ENCODE data around the gene SMYD2. TPM values are rescaled to one million over a fixed set of nuclear protein-coding genes. Genes with fewer than 3 reads are reported as not detected.

The SMYD2 gene
- total and polyA plus RNA-seq, 10 of the 15 experiments (the other 5 are each of a cell fraction or from before 2014, with no cell fraction given): 8.3 to 55.7 (median 26.4) TPM

DNA sequence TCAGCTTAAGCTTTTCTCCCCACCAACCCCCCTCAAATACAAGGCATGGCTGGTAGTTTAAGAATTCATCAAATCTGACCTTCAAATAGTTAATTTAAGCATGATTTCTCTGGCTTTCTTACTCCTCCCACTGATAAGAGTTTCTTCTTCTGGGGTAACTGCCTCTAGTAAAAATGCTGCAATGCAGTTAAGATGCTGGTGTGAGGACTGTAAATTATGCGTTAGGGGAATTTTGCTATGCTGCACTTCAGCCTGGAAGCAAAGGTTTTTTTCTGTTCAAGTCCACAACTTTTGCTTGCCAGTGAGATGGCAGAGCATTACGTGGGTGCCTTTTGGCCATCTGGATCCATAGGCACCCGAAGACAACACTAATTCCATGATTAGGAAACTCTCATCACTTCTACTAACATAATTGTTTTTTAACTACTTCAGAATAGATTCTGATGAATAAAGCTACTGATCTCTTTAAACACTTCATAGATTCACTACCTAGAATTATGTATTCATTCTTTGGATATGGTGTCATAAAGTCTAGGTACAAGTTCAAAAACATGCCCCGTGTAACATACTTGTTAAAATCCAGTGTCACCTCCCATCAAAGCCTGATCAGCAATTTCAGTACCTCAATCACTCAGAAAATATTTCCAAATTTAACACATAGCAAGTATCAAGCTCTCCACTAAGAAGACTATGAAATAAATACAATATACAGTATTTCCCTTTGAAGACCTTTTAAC is 8.8 kb upstream of the SMYD2 start:
- ATAC-seq (no peak), FAIRE-seq (no peak), DNase-seq (ENCODE audit: low read depth, low spot score) (no peak)
- Histone ChIP-seq H3K27me3 (replicated peaks in 1 of 2; ENCODE audit: control insufficient read depth in 2 of 2, insufficient read depth in 2 of 2, low read length in 1 of 2) (no peaks in the 10 kb centered on the region; a peak in 1 of 4 replicates), H3K9me3 (replicated peaks; ENCODE audit: control insufficient read depth, insufficient read depth, low read length) (no peaks in the 10 kb centered on the region; the same call in 2 of the 3 replicates), H3K4me2 (ENCODE audit: control insufficient read depth, insufficient read depth) (no peak overlapping the region), H3K9ac (ENCODE audit: control insufficient read depth, insufficient read depth, low read length) (no peak overlapping the region), H3K4me1 (ENCODE audit: control insufficient read depth, insufficient read depth, low read length) (no peaks in the 10 kb centered on the region), H3K79me2 (ENCODE audit: control insufficient read depth, insufficient read depth, low read length) (no peaks in the 10 kb centered on the region), H3K4me3 (no peak overlapping the region), H3K36me3 (ENCODE audit: control insufficient read depth in 2 of 2, insufficient read depth in 2 of 2, low read length in 1 of 2) (no peaks in the 10 kb centered on the region), H2AFZ (ENCODE audit: control insufficient read depth, low read depth, low read length) (no peak overlapping the region), H3K27ac (ENCODE audit: control insufficient read depth, insufficient read depth) (no peak overlapping the region), H4K20me1 (ENCODE audit: control insufficient read depth, insufficient read depth) (no peaks in the 10 kb centered on the region)
- ChIA-PET SMC1A (ENCODE audit: uncharacterized antibody, unreplicated experiment) (interaction anchor here (0.8 to 5.0 kb wide), 3 partner anchors 11 to 55 kb away, joined by 4 to 52 read pairs (median 21); no protein-coding TSS in a partner anchor), CTCF (interaction anchor here (1.1 to 5.3 kb wide), 6 partner anchors 11 to 333 kb away, joined by 3 to 91 read pairs (median 5); no protein-coding TSS in a partner anchor), POLR2A (no interaction called here), RAD21 (ENCODE audit: unreplicated experiment) (interaction anchor here (0.8 to 2.1 kb wide), 3 partner anchors 49 to 60 kb away, joined by 4 to 6 read pairs (median 5); no protein-coding TSS in a partner anchor)
- intact Hi-C loops (cut with micrococcal nuclease; ENCODE audit: unreplicated experiment): no loop called here
- in situ Hi-C loops (cut with MboI): no loop called here
- 22% methylated on average over 4 of the region's 4 CpGs for WGBS (ENCODE audit: insufficient coverage, insufficient replicate concordance, low lambda C conversion rate, missing lambda C conversion rate)
- BruUV-seq (replicated peaks): no TSS peak
- TF ChIP-seq, protein P1, sequence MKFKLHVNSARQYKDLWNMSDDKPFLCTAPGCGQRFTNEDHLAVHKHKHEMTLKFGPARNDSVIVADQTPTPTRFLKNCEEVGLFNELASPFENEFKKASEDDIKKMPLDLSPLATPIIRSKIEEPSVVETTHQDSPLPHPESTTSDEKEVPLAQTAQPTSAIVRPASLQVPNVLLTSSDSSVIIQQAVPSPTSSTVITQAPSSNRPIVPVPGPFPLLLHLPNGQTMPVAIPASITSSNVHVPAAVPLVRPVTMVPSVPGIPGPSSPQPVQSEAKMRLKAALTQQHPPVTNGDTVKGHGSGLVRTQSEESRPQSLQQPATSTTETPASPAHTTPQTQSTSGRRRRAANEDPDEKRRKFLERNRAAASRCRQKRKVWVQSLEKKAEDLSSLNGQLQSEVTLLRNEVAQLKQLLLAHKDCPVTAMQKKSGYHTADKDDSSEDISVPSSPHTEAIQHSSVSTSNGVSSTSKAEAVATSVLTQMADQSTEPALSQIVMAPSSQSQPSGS (IDR thresholded peaks at IDR 0.05; ENCODE audit: low read length): no peak
- TF ChIP-seq MTA3 (IDR thresholded peaks at IDR 0.05; ENCODE audit: borderline replicate concordance, low read length) (no peak), SUZ12 (IDR thresholded peaks at IDR 0.05; ENCODE audit: unreplicated experiment) (no peak), BRCA1 (IDR thresholded peaks at IDR 0.05; ENCODE audit: low read depth, low read length) (no peak), SUPT20H (IDR thresholded peaks at IDR 0.05; ENCODE audit: borderline replicate concordance, control insufficient read depth, low read depth, low read length) (no peak), IKZF1 (conservative IDR thresholded peaks at IDR 0.05) (no peak), HDAC2 (IDR thresholded peaks at IDR 0.05) (no peak)
- TF ChIP-seq, protein P2, sequence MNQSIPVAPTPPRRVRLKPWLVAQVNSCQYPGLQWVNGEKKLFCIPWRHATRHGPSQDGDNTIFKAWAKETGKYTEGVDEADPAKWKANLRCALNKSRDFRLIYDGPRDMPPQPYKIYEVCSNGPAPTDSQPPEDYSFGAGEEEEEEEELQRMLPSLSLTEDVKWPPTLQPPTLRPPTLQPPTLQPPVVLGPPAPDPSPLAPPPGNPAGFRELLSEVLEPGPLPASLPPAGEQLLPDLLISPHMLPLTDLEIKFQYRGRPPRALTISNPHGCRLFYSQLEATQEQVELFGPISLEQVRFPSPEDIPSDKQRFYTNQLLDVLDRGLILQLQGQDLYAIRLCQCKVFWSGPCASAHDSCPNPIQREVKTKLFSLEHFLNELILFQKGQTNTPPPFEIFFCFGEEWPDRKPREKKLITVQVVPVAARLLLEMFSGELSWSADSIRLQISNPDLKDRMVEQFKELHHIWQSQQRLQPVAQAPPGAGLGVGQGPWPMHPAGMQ (IDR thresholded peaks at IDR 0.05; ENCODE audit: borderline replicate concordance): no peak
- TF ChIP-seq, protein P3, sequence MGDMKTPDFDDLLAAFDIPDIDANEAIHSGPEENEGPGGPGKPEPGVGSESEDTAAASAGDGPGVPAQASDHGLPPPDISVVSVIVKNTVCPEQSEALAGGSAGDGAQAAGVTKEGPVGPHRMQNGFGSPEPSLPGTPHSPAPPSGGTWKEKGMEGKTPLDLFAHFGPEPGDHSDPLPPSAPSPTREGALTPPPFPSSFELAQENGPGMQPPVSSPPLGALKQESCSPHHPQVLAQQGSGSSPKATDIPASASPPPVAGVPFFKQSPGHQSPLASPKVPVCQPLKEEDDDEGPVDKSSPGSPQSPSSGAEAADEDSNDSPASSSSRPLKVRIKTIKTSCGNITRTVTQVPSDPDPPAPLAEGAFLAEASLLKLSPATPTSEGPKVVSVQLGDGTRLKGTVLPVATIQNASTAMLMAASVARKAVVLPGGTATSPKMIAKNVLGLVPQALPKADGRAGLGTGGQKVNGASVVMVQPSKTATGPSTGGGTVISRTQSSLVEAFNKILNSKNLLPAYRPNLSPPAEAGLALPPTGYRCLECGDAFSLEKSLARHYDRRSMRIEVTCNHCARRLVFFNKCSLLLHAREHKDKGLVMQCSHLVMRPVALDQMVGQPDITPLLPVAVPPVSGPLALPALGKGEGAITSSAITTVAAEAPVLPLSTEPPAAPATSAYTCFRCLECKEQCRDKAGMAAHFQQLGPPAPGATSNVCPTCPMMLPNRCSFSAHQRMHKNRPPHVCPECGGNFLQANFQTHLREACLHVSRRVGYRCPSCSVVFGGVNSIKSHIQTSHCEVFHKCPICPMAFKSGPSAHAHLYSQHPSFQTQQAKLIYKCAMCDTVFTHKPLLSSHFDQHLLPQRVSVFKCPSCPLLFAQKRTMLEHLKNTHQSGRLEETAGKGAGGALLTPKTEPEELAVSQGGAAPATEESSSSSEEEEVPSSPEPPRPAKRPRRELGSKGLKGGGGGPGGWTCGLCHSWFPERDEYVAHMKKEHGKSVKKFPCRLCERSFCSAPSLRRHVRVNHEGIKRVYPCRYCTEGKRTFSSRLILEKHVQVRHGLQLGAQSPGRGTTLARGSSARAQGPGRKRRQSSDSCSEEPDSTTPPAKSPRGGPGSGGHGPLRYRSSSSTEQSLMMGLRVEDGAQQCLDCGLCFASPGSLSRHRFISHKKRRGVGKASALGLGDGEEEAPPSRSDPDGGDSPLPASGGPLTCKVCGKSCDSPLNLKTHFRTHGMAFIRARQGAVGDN (IDR thresholded peaks at IDR 0.05): no peak
- TF ChIP-seq, protein P4, sequence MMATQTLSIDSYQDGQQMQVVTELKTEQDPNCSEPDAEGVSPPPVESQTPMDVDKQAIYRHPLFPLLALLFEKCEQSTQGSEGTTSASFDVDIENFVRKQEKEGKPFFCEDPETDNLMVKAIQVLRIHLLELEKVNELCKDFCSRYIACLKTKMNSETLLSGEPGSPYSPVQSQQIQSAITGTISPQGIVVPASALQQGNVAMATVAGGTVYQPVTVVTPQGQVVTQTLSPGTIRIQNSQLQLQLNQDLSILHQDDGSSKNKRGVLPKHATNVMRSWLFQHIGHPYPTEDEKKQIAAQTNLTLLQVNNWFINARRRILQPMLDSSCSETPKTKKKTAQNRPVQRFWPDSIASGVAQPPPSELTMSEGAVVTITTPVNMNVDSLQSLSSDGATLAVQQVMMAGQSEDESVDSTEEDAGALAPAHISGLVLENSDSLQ (IDR thresholded peaks at IDR 0.05): no peak
- TF ChIP-seq, protein P5, sequence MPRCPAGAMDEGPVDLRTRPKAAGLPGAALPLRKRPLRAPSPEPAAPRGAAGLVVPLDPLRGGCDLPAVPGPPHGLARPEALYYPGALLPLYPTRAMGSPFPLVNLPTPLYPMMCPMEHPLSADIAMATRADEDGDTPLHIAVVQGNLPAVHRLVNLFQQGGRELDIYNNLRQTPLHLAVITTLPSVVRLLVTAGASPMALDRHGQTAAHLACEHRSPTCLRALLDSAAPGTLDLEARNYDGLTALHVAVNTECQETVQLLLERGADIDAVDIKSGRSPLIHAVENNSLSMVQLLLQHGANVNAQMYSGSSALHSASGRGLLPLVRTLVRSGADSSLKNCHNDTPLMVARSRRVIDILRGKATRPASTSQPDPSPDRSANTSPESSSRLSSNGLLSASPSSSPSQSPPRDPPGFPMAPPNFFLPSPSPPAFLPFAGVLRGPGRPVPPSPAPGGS (IDR thresholded peaks at IDR 0.05; ENCODE audit: borderline replicate concordance, insufficient read depth, low read depth, low read length, poor library complexity, severe bottlenecking): no peak
- TF ChIP-seq, protein P6, sequence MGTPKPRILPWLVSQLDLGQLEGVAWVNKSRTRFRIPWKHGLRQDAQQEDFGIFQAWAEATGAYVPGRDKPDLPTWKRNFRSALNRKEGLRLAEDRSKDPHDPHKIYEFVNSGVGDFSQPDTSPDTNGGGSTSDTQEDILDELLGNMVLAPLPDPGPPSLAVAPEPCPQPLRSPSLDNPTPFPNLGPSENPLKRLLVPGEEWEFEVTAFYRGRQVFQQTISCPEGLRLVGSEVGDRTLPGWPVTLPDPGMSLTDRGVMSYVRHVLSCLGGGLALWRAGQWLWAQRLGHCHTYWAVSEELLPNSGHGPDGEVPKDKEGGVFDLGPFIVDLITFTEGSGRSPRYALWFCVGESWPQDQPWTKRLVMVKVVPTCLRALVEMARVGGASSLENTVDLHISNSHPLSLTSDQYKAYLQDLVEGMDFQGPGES (IDR thresholded peaks at IDR 0.05): no peak

All from GM12878 (cell line).